Loucy (cell line): ENCODE results near the gene DSCAML1.

Source experiments
- H2AFZ ChIP-seq: fragments of 200-600 bp; sonication (generic); 2 replicates; pipeline ENCODE4 v1.6.0; 2016; ENCODE audit warnings: antibody characterized with exemption, mild to moderate bottlenecking, low read length, moderate library complexity
- H3F3A ChIP-seq: fragments of 200-600 bp; 2 replicates; pipeline ENCODE4 v1.6.0; 2016; ENCODE audit warnings: antibody characterized with exemption, low read depth, mild to moderate bottlenecking
- H3K27me3 ChIP-seq: fragments of 200-600 bp; sonication (generic); 2 replicates; pipeline ENCODE4 v1.6.1; 2014; ENCODE audit warnings: low read length, mild to moderate bottlenecking; ENCODE audit not compliant: insufficient read depth, poor library complexity, severe bottlenecking
- H3K36me3 ChIP-seq: fragments of 200-600 bp; sonication (generic); 2 replicates; pipeline ENCODE4 v1.6.1; 2016; ENCODE audit warnings: low read length; ENCODE audit not compliant: insufficient read depth
- H3K4me1 ChIP-seq: fragments of 200-600 bp; sonication (generic); 2 replicates; pipeline ENCODE4 v1.5.1; 2014; ENCODE audit warnings: low read length, mild to moderate bottlenecking; ENCODE audit not compliant: insufficient read depth, poor library complexity, severe bottlenecking
- H3K4me2 ChIP-seq: fragments of 200-600 bp; sonication (generic); 2 replicates; pipeline ENCODE4 v1.6.0; 2014; ENCODE audit warnings: antibody characterized with exemption, low read length, low read depth, mild to moderate bottlenecking; ENCODE audit not compliant: poor library complexity, severe bottlenecking
- H3K4me3 ChIP-seq: fragments of 200-600 bp; sonication (generic); 2 replicates; pipeline ENCODE4 v1.5.1; 2014; ENCODE audit warnings: low read length, mild to moderate bottlenecking, mixed read lengths; ENCODE audit not compliant: poor library complexity, severe bottlenecking
- H3K79me2 ChIP-seq: fragments of 200-600 bp; sonication (generic); 2 replicates; pipeline ENCODE4 v1.6.1; 2014; ENCODE audit warnings: low read length; ENCODE audit not compliant: insufficient read depth
- H3K9ac ChIP-seq: fragments of 200-600 bp; sonication (generic); 2 replicates; pipeline ENCODE4 v1.6.0; 2014; ENCODE audit warnings: mild to moderate bottlenecking, low read depth, low read length, moderate library complexity; ENCODE audit not compliant: poor library complexity, severe bottlenecking
- H3K9me2 ChIP-seq: fragments of 200-600 bp; sonication (generic); replicated peaks from 2 replicates; pipeline ENCODE4 v1.6.1; 2016; ENCODE audit warnings: low read depth, low read length, mixed read lengths
- H3K9me3 ChIP-seq: fragments of 200-600 bp; sonication (generic); 2 replicates; pipeline ENCODE4 v1.6.1; 2014; ENCODE audit warnings: mild to moderate bottlenecking, antibody characterized with exemption, low read length, low read depth; ENCODE audit not compliant: insufficient read depth
- H4K20me1 ChIP-seq: fragments of 200-600 bp; sonication (generic); 2 replicates; pipeline ENCODE4 v1.6.0; 2014; ENCODE audit warnings: antibody characterized with exemption, low read length, mild to moderate bottlenecking; ENCODE audit not compliant: insufficient read depth, poor library complexity, severe bottlenecking
- CTCF ChIP-seq: fragments of 200-600 bp; sonication (generic); conservative IDR thresholded peaks from 2 replicates; pipeline ENCODE4 v1.5.1; 2014; ENCODE audit warnings: mild to moderate bottlenecking, antibody characterized with exemption, low read length
- EZH2phosphoT487 ChIP-seq: fragments of 200-600 bp; IDR thresholded peaks from 2 replicates; pipeline ENCODE4 v1.6.1; 2018; ENCODE audit warnings: antibody characterized with exemption, mild to moderate bottlenecking, moderate library complexity, borderline replicate concordance

Gene DSCAML1

GRCh38 chr11:117426297-117426685 is 370.7 kb downstream of the DSCAML1 start:
- H2AFZ ChIP-seq = no peak overlapping the region

GRCh38 chr11:117425679-117426296 is 371.2 kb downstream of the DSCAML1 start:
- TF ChIP-seq CTCF (no peak), EZH2phosphoT487 (no peak)
- H3K27me3 ChIP-seq = no peaks in the 10 kb centered on the region
- no peaks in the 10 kb centered on the region for H3K4me1 ChIP-seq
- H3K9me3 ChIP-seq = no peaks in the 10 kb centered on the region
- H4K20me1 ChIP-seq = no peaks in the 10 kb centered on the region
- H3F3A ChIP-seq = no peaks in the 10 kb centered on the region
- no peak overlapping the region for H3K4me2 ChIP-seq
- H3K79me2 ChIP-seq = no peaks in the 10 kb centered on the region
- H3K9me2 ChIP-seq = no peaks in the 10 kb centered on the region
- H3K36me3 ChIP-seq = no peaks in the 10 kb centered on the region
- H3K9ac ChIP-seq = no peak overlapping the region
- H3K4me3 ChIP-seq = no peak overlapping the region
- H2AFZ ChIP-seq = no peak overlapping the region

More at GRCh38 chr11:117426297-117426685, 370.7 kb downstream of the DSCAML1 start:
- H4K20me1 ChIP-seq = no peaks in the 10 kb centered on the region
- H3K36me3 ChIP-seq = no peaks in the 10 kb centered on the region
- no peak for TF ChIP-seq EZH2phosphoT487
- TF ChIP-seq CTCF = peak; percentile 99
- H3F3A ChIP-seq = no peaks in the 10 kb centered on the region
- H3K9me2 ChIP-seq = no peaks in the 10 kb centered on the region
- no peaks in the 10 kb centered on the region for H3K4me1 ChIP-seq
- no peaks in the 10 kb centered on the region for H3K79me2 ChIP-seq
- H3K9me3 ChIP-seq = no peaks in the 10 kb centered on the region
- H3K27me3 ChIP-seq = no peaks in the 10 kb centered on the region
- no peak overlapping the region for H3K9ac ChIP-seq
- H3K4me2 ChIP-seq = no peak overlapping the region
- no peak overlapping the region for H3K4me3 ChIP-seq

- Histone ChIP-seq H3K4me2 (no peak overlapping the region), H3K9ac (no peak overlapping the region), H3K27me3 (no peaks in the 10 kb centered on the region), H2AFZ (no peak overlapping the region), H3F3A (no peaks in the 10 kb centered on the region), H4K20me1 (no peaks in the 10 kb centered on the region), H3K4me3 (no peak overlapping the region), H3K9me3 (no peaks in the 10 kb centered on the region), H3K4me1 (no peaks in the 10 kb centered on the region), H3K79me2 (no peaks in the 10 kb centered on the region), H3K36me3 (no peaks in the 10 kb centered on the region), H3K9me2 (no peaks in the 10 kb centered on the region)
- no peak for TF ChIP-seq CTCF
- no peak for TF ChIP-seq EZH2phosphoT487
Measured at GRCh38 chr11:117424781-117425180, 372.2 kb downstream of the DSCAML1 start.
